MM.1S (cell line): ENCODE measurements around the gene OSGIN1.

Experiments
- DNase-seq: peaks from one replicate; pipeline ENCODE4 v3.0.0-alpha.2; 2015
- H2AFZ ChIP-seq: fragments of 300-600 bp; sonication (generic); 2 replicates; pipeline ENCODE4 v1.6.0; 2016; ENCODE audit warnings: antibody characterized with exemption, low read length
- H3F3A ChIP-seq: fragments of 300-600 bp; sonication (generic); 2 replicates; pipeline ENCODE4 v1.6.1; 2016; ENCODE audit warnings: mild to moderate bottlenecking, antibody characterized with exemption, low read length, moderate library complexity, mixed read lengths; ENCODE audit not compliant: insufficient read depth
- H3K27ac ChIP-seq: fragments of 300-600 bp; sonication (generic); 2 replicates; pipeline ENCODE4 v1.5.1; 2016; ENCODE audit warnings: mild to moderate bottlenecking, low read length
- H3K27me3 ChIP-seq: fragments of 300-600 bp; sonication (generic); replicated peaks from 2 replicates; pipeline ENCODE4 v1.6.0; 2016; ENCODE audit warnings: low read length; ENCODE audit not compliant: insufficient read depth
- H3K36me3 ChIP-seq: fragments of 300-600 bp; sonication (generic); replicated peaks from 2 replicates; pipeline ENCODE4 v1.6.1; 2016; ENCODE audit warnings: mild to moderate bottlenecking, low read length, mixed read lengths; ENCODE audit not compliant: insufficient read depth
- H3K4me1 ChIP-seq: fragments of 300-600 bp; sonication (generic); 2 replicates; pipeline ENCODE4 v1.6.1; 2016; ENCODE audit warnings: low read length, mixed read lengths
- H3K4me2 ChIP-seq: fragments of 300-600 bp; sonication (generic); 2 replicates; pipeline ENCODE4 v1.6.0; 2016; ENCODE audit warnings: low read depth, low read length
- H3K4me3 ChIP-seq: fragments of 300-600 bp; sonication (generic); 2 replicates; pipeline ENCODE4 v1.5.1; 2016; ENCODE audit warnings: low read length, mixed read lengths
- H3K79me2 ChIP-seq: fragments of 300-600 bp; sonication (generic); 2 replicates; pipeline ENCODE4 v1.6.1; 2016; ENCODE audit warnings: mixed run types, low read length, mixed read lengths
- H3K9ac ChIP-seq: fragments of 300-600 bp; sonication (generic); 2 replicates; pipeline ENCODE4 v1.6.1; 2016; ENCODE audit warnings: low read length, mixed read lengths
- H3K9me2 ChIP-seq: fragments of 300-600 bp; sonication (generic); replicated peaks from 2 replicates; pipeline ENCODE4 v1.6.1; 2016; ENCODE audit warnings: mild to moderate bottlenecking, low read length, mixed read lengths; ENCODE audit not compliant: insufficient read depth
- H3K9me3 ChIP-seq: fragments of 300-600 bp; sonication (generic); replicated peaks from 2 replicates; pipeline ENCODE4 v1.6.1; 2016; ENCODE audit warnings: mild to moderate bottlenecking, low read length, mixed read lengths; ENCODE audit not compliant: insufficient read depth
- H4K20me1 ChIP-seq: fragments of 300-600 bp; sonication (generic); 2 replicates; pipeline ENCODE4 v1.6.1; 2016; ENCODE audit warnings: mild to moderate bottlenecking, low read length, moderate library complexity, mixed read lengths; ENCODE audit not compliant: insufficient read depth
- CTCF ChIP-seq: fragments of 300-600 bp; sonication (generic); IDR thresholded peaks from 2 replicates; pipeline ENCODE4 v1.5.1; 2016; ENCODE audit warnings: antibody characterized with exemption, low read length, mixed read lengths
- EZH2 ChIP-seq: fragments of 300-600 bp; sonication (generic); optimal IDR thresholded peaks from 2 replicates; pipeline ENCODE3; 2017; ENCODE audit warnings: low read depth, mild to moderate bottlenecking, antibody characterized with exemption, low read length, mixed read lengths
- EZH2phosphoT487 ChIP-seq: fragments of 300-600 bp; sonication (generic); IDR thresholded peaks from 2 replicates; pipeline ENCODE4 v1.6.1; 2018; ENCODE audit warnings: antibody characterized with exemption, low read length

The OSGIN1 gene

GRCh38 chr16:83932304-83932703 is 20.7 kb upstream of the OSGIN1 start:
- TF ChIP-seq CTCF (no peak), EZH2 (no peak), EZH2phosphoT487 (no peak)
- Histone ChIP-seq H3K36me3 (no peaks in the 10 kb centered on the region), H3K4me2 (no peak overlapping the region), H2AFZ (no peak overlapping the region), H3K9me2 (no peaks in the 10 kb centered on the region), H3K79me2 (no peaks in the 10 kb centered on the region), H3K9me3 (no peaks in the 10 kb centered on the region), H4K20me1 (no peaks in the 10 kb centered on the region), H3K9ac (no peak overlapping the region), H3K27ac (no peak overlapping the region), H3K4me1 (no peaks in the 10 kb centered on the region), H3K4me3 (no peak overlapping the region), H3K27me3 (no peaks in the 10 kb centered on the region; the same call in 1 of the 2 replicates), H3F3A (no peaks in the 10 kb centered on the region)
- no peak for DNase-seq

- Histone ChIP-seq H3K9ac (no peak overlapping the region), H2AFZ (no peak overlapping the region), H3K27me3 (no peaks in the 10 kb centered on the region; the same call in 1 of the 2 replicates), H3K4me3 (no peak overlapping the region), H3K79me2 (no peaks in the 10 kb centered on the region), H3F3A (no peaks in the 10 kb centered on the region), H3K4me1 (no peaks in the 10 kb centered on the region), H3K9me3 (no peaks in the 10 kb centered on the region), H3K36me3 (no peaks in the 10 kb centered on the region), H3K9me2 (no peaks in the 10 kb centered on the region), H4K20me1 (no peaks in the 10 kb centered on the region), H3K27ac (no peak overlapping the region), H3K4me2 (no peak overlapping the region)
- DNase-seq, result no peak
- no peak for TF ChIP-seq EZH2phosphoT487
- TF ChIP-seq EZH2, result no peak
Observed at GRCh38 chr16:83932955-83933673, 19.9 kb upstream of the OSGIN1 start.

- no peaks in the 10 kb centered on the region for H3F3A ChIP-seq
- TF ChIP-seq EZH2phosphoT487, result no peak
- no peak for TF ChIP-seq EZH2
- no peak for TF ChIP-seq CTCF
- no peak overlapping the region for H2AFZ ChIP-seq
- H4K20me1 ChIP-seq, result no peaks in the 10 kb centered on the region
- DNase-seq, result no peak
- H3K4me3 ChIP-seq, result no peak overlapping the region
- no peaks in the 10 kb centered on the region for H3K9me3 ChIP-seq
- H3K9ac ChIP-seq, result no peak overlapping the region
- no peaks in the 10 kb centered on the region for H3K79me2 ChIP-seq
- no peaks in the 10 kb centered on the region for H3K4me1 ChIP-seq
- H3K36me3 ChIP-seq, result no peaks in the 10 kb centered on the region
- no peak overlapping the region for H3K27ac ChIP-seq
- H3K27me3 ChIP-seq, result no peaks in the 10 kb centered on the region; the same call in 1 of the 2 replicates
- no peaks in the 10 kb centered on the region for H3K9me2 ChIP-seq
- H3K4me2 ChIP-seq, result no peak overlapping the region
Observed at GRCh38 chr16:83933885-83934683, 19.0 kb upstream of the OSGIN1 start.
